SK-N-MC (cell line): ENCODE measurements around the gene EPOP.

Experiments used
- DNase-seq: peaks from one replicate; pipeline ENCODE4 v3.0.0-alpha.2; 2011; ENCODE audit warnings: low read depth, low spot score
- H3K27ac ChIP-seq: fragments of 200-600 bp; sonication (generic); 2 replicates; pipeline ENCODE4 v1.5.1; 2016; ENCODE audit warnings: mixed run types
- H3K36me3 ChIP-seq: fragments of 200-600 bp; sonication (generic); 2 replicates; pipeline ENCODE4 v1.6.1; 2017; ENCODE audit warnings: antibody characterized with exemption, low read length, mixed read lengths; ENCODE audit not compliant: insufficient read depth
- H3K4me3 ChIP-seq: fragments of 200-600 bp; sonication (generic); 2 replicates; pipeline ENCODE4 v1.5.1; 2016
- H3K9ac ChIP-seq: fragments of 200-600 bp; sonication (generic); 2 replicates; pipeline ENCODE4 v1.8.0; 2017; ENCODE audit warnings: mixed run types, mixed read lengths; ENCODE audit not compliant: insufficient read length
- H3K9me3 ChIP-seq: fragments of 200-600 bp; sonication (generic); 2 replicates; pipeline ENCODE4 v1.6.1; 2017; ENCODE audit warnings: low read depth, mild to moderate bottlenecking, antibody characterized with exemption, low read length, moderate library complexity, mixed read lengths
- EZH2 ChIP-seq: fragments of 200-600 bp; sonication (generic); IDR thresholded peaks from one replicate; pipeline ENCODE4 v1.6.1; 2017; ENCODE audit warnings: antibody characterized with exemption
- FOXP2 ChIP-seq: optimal IDR thresholded peaks from 2 replicates; pipeline ENCODE3; 2011; ENCODE audit warnings: mild to moderate bottlenecking, moderate library complexity; ENCODE audit not compliant: insufficient read depth; ENCODE audit errors: extremely low read length, control extremely low read depth
- POLR2AphosphoS5 ChIP-seq: IDR thresholded peaks from 2 replicates; pipeline ENCODE4 v1.6.1; 2012; ENCODE audit warnings: mild to moderate bottlenecking, low read depth, low read length, borderline replicate concordance

Gene EPOP

GRCh38 chr17:38702916-38703741 is 28.4 kb upstream of the EPOP start:
- Histone ChIP-seq H3K27ac (peak overlapping the region; percentile 80), H3K9me3 (no peaks in the 10 kb centered on the region), H3K9ac (peak overlapping the region; percentile 88), H3K36me3 (peaks cover 6% of the 10 kb centered on the region; the same call in 1 of the 2 replicates), H3K4me3 (peak overlapping the region; percentile 81)
- TF ChIP-seq FOXP2 (no peak), POLR2AphosphoS5 (no peak), EZH2 (no peak)
- DNase-seq = no peak

- TF ChIP-seq POLR2AphosphoS5 (peak; percentile 77), FOXP2 (no peak)
- peak overlapping the region; percentile 80 for H3K27ac ChIP-seq
- H3K9ac ChIP-seq = peak overlapping the region; percentile 88
- peak overlapping the region; percentile 81 for H3K4me3 ChIP-seq
- DNase-seq = no peak
- peaks cover 2% of the 10 kb centered on the region; the same call in 1 of the 2 replicates for H3K36me3 ChIP-seq
- H3K9me3 ChIP-seq = no peaks in the 10 kb centered on the region
These were observed 27.6 kb upstream of the EPOP start for GRCh38 chr17:38702166-38702915.

GRCh38 chr17:38701504-38702165 is 26.9 kb upstream of the EPOP start:
- no peak for TF ChIP-seq FOXP2
- TF ChIP-seq POLR2AphosphoS5 = no peak
- no peak for TF ChIP-seq EZH2
- Histone ChIP-seq H3K4me3 (peak overlapping the region; percentile 81), H3K27ac (peak overlapping the region; percentile 28; the same call in 1 of the 2 replicates), H3K9ac (peak overlapping the region; percentile 79), H3K36me3 (no peaks in the 10 kb centered on the region), H3K9me3 (no peaks in the 10 kb centered on the region)
- no peak for DNase-seq

- TF ChIP-seq FOXP2 (no peak), POLR2AphosphoS5 (no peak), EZH2 (no peak)
- no peaks in the 10 kb centered on the region for H3K36me3 ChIP-seq
- H3K9me3 ChIP-seq = no peaks in the 10 kb centered on the region
- H3K27ac ChIP-seq = no peak overlapping the region
- no peak overlapping the region for H3K4me3 ChIP-seq
- DNase-seq = no peak
- no peak overlapping the region for H3K9ac ChIP-seq
These were observed 24.0 kb upstream of the EPOP start for GRCh38 chr17:38698760-38699159.

- TF ChIP-seq FOXP2 (no peak), EZH2 (no peak), POLR2AphosphoS5 (no peak)
- DNase-seq = no peak
- Histone ChIP-seq H3K9me3 (no peaks in the 10 kb centered on the region), H3K27ac (no peak overlapping the region), H3K4me3 (no peak overlapping the region), H3K36me3 (no peaks in the 10 kb centered on the region), H3K9ac (no peak overlapping the region)
These were observed 22.5 kb upstream of the EPOP start for GRCh38 chr17:38697061-38697820.

GRCh38 chr17:38693700-38694329 is 19.1 kb upstream of the EPOP start:
- DNase-seq = no peak
- no peak for TF ChIP-seq FOXP2
- TF ChIP-seq EZH2 = no peak
- no peak for TF ChIP-seq POLR2AphosphoS5
- Histone ChIP-seq H3K9ac (no peak overlapping the region), H3K4me3 (no peak overlapping the region), H3K27ac (no peak overlapping the region), H3K36me3 (no peaks in the 10 kb centered on the region), H3K9me3 (no peaks in the 10 kb centered on the region)

- TF ChIP-seq POLR2AphosphoS5 (no peak), FOXP2 (no peak), EZH2 (no peak)
These were observed 16.4 kb upstream of the EPOP start for GRCh38 chr17:38691154-38691553.

More at GRCh38 chr17:38691154-38691553, 16.4 kb upstream of the EPOP start:
- H3K9me3 ChIP-seq = no peaks in the 10 kb centered on the region
- H3K27ac ChIP-seq = no peak overlapping the region
- no peak overlapping the region for H3K9ac ChIP-seq
- DNase-seq = no peak
- no peak overlapping the region for H3K4me3 ChIP-seq
- no peaks in the 10 kb centered on the region for H3K36me3 ChIP-seq
